H1 (cell line): ENCODE data around the gene ARHGEF11. TPM values are rescaled to one million over a fixed set of nuclear protein-coding genes. Genes with fewer than 3 reads are reported as not detected.

Experiments
- CTCF ChIA-PET: fragments of 300-600 bp; sonication (Branson Sonifier 250); formaldehyde crosslinking; loops from one replicate; lab custom pipeline; 2021; ENCODE audit not compliant: partially characterized antibody; lab: Charles Lee
- POLR2A ChIA-PET: fragments of 300-600 bp; sonication (Branson Sonifier 250); formaldehyde crosslinking; loops from one replicate; lab custom pipeline; 2021; ENCODE audit warnings: inconsistent platforms; ENCODE audit not compliant: partially characterized antibody; lab: Charles Lee
- DNase-seq, 2 experiments: peaks; one replicate each; pipeline versions ENCODE4 v3.0.0 to v3.0.0-alpha.2; 2010 to 2022; ENCODE audit warnings: low spot score in 2 of 2, low read depth in 1 of 2, mixed read lengths in 1 of 2
- FAIRE-seq: peaks from 2 replicates; lab custom pipeline; 2011; peaks lifted over from hg19 to GRCh38; lab: Jason Lieb, UNC
- H2AFZ ChIP-seq: 2 replicates; pipeline ENCODE4 v1.8.1; 2012; ENCODE audit warnings: low read length, inconsistent platforms
- H2AK5ac ChIP-seq: 2 replicates; pipeline ENCODE4 v1.6.1; 2013; ENCODE audit warnings: low read depth, low read length
- H2BK120ac ChIP-seq: replicated peaks from 2 replicates; pipeline ENCODE3; 2013; ENCODE audit warnings: low read depth, low read length, inconsistent platforms
- H2BK12ac ChIP-seq: 2 replicates; pipeline ENCODE4 v1.6.1; 2013; ENCODE audit warnings: low read depth, low read length
- H2BK15ac ChIP-seq: 2 replicates; pipeline ENCODE4 v1.6.1; 2013; ENCODE audit warnings: low read length
- H2BK20ac ChIP-seq: 2 replicates; pipeline ENCODE4 v1.6.1; 2013; ENCODE audit warnings: low read length
- H2BK5ac ChIP-seq: 2 replicates; pipeline ENCODE4 v1.6.1; 2013; ENCODE audit warnings: low read depth, low read length
- H3K14ac ChIP-seq: 2 replicates; pipeline ENCODE4 v1.6.1; 2013; ENCODE audit warnings: inconsistent platforms; ENCODE audit not compliant: insufficient read length
- H3K18ac ChIP-seq: 2 replicates; pipeline ENCODE4 v1.6.1; 2013; ENCODE audit warnings: low read length; ENCODE audit errors: extremely low read depth
- H3K23ac ChIP-seq: 2 replicates; pipeline ENCODE4 v1.6.1; 2013; ENCODE audit warnings: inconsistent platforms; ENCODE audit not compliant: insufficient read length
- H3K23me2 ChIP-seq: 2 replicates; pipeline ENCODE4 v1.6.1; 2013; ENCODE audit warnings: low read depth, low read length
- H3K27ac ChIP-seq: 2 replicates; pipeline ENCODE4 v1.6.1; 2011; ENCODE audit warnings: low read depth, low read length, inconsistent platforms
- H3K27me3 ChIP-seq, 4 experiments: replicated peaks in 1 of 4; 1 replicate in 1 of 4; 2 replicates in 3 of 4; pipeline versions ENCODE4 v1.6.1 to v1.8.1; 2011 to 2013; ENCODE audit warnings: low read length in 3 of 4, mild to moderate bottlenecking in 3 of 4, inconsistent platforms in 2 of 4, mixed read lengths in 2 of 4, moderate library complexity in 1 of 4; ENCODE audit not compliant: control insufficient read depth in 3 of 4, insufficient read depth in 3 of 4; ENCODE audit errors: extremely low read depth in 1 of 4
- H3K36me3 ChIP-seq, 4 experiments: 2 replicates each; pipeline versions ENCODE4 v1.6.1 to v1.8.1; 2011 to 2013; ENCODE audit warnings: mild to moderate bottlenecking in 4 of 4, low read length in 3 of 4, moderate library complexity in 2 of 4, control low read depth in 1 of 4, inconsistent platforms in 1 of 4; ENCODE audit not compliant: insufficient read depth in 4 of 4, control insufficient read depth in 2 of 4
- H3K4ac ChIP-seq: replicated peaks from 2 replicates; pipeline ENCODE3; 2013; ENCODE audit warnings: low read length, low read depth, mixed read lengths, inconsistent platforms; ENCODE audit not compliant: insufficient read length
- H3K4me1 ChIP-seq, 4 experiments: replicated peaks in 1 of 4; 1 replicate in 1 of 4; 2 replicates in 3 of 4; pipeline versions ENCODE4 v1.6.1 to v1.8.1; 2011 to 2013; ENCODE audit warnings: low read length in 3 of 4, inconsistent platforms in 2 of 4, mixed read lengths in 1 of 4; ENCODE audit not compliant: insufficient read depth in 4 of 4, control insufficient read depth in 3 of 4
- H3K4me2 ChIP-seq, 2 experiments: 2 replicates each; pipeline versions ENCODE4 v1.6.1 to v1.8.1; 2011 to 2013; ENCODE audit warnings: low read depth in 2 of 2, low read length in 2 of 2, control low read depth in 1 of 2, inconsistent platforms in 1 of 2, mild to moderate bottlenecking in 1 of 2; ENCODE audit not compliant: insufficient read depth in 1 of 2
- H3K4me3 ChIP-seq, 4 experiments: fragments of 200-600, 300-600 bp in 1 of 4; sonication (generic), shearing (Covaris generic), sonication (Bioruptor Twin) in 1 of 4; 2 replicates each; pipeline versions ENCODE4 v1.5.1 to v1.8.1; 2011 to 2016; ENCODE audit warnings: low read length in 4 of 4, low read depth in 3 of 4, control low read depth in 2 of 4, inconsistent platforms in 2 of 4, mild to moderate bottlenecking in 2 of 4, mixed read lengths in 1 of 4, moderate library complexity in 1 of 4; ENCODE audit not compliant: insufficient read depth in 2 of 4; ENCODE audit errors: extremely low read depth in 1 of 4
- H3K56ac ChIP-seq: replicated peaks from 2 replicates; pipeline ENCODE3; 2013; ENCODE audit warnings: low read depth, mild to moderate bottlenecking, mixed read lengths, low read length, inconsistent platforms; ENCODE audit not compliant: insufficient read length
- H3K79me1 ChIP-seq: 2 replicates; pipeline ENCODE4 v1.6.1; 2013; ENCODE audit warnings: low read depth, low read length, control low read depth
- H3K79me2 ChIP-seq, 2 experiments: 2 replicates each; pipeline versions ENCODE4 v1.6.1 to v1.8.1; 2012 to 2013; ENCODE audit warnings: low read length in 2 of 2, mild to moderate bottlenecking in 2 of 2, inconsistent platforms in 1 of 2; ENCODE audit not compliant: insufficient read depth in 2 of 2, control insufficient read depth in 1 of 2
- H3K9ac ChIP-seq, 4 experiments: replicated peaks in 1 of 4; 1 replicate in 1 of 4; 2 replicates in 3 of 4; pipeline versions ENCODE4 v1.6.1 to v1.8.1; 2011 to 2013; ENCODE audit warnings: low read depth in 3 of 4, low read length in 3 of 4, control low read depth in 2 of 4, mild to moderate bottlenecking in 2 of 4, moderate library complexity in 2 of 4, inconsistent platforms in 1 of 4; ENCODE audit errors: extremely low read depth in 1 of 4
- H3K9me3 ChIP-seq, 2 experiments: 2 replicates each; pipeline versions ENCODE4 v1.6.1 to v1.8.1; 2012 to 2013; ENCODE audit warnings: mild to moderate bottlenecking in 2 of 2, moderate library complexity in 2 of 2, control low read depth in 1 of 2, inconsistent platforms in 1 of 2, low read depth in 1 of 2, low read length in 1 of 2, mixed read lengths in 1 of 2; ENCODE audit not compliant: insufficient read depth in 2 of 2
- H4K20me1 ChIP-seq, 2 experiments: replicated peaks in 1 of 2; 2 replicates each; pipeline versions ENCODE3 to v1.8.1; 2011 to 2013; ENCODE audit warnings: inconsistent platforms in 2 of 2, low read length in 2 of 2, mild to moderate bottlenecking in 1 of 2; ENCODE audit not compliant: insufficient read depth in 2 of 2, control insufficient read depth in 1 of 2
- H4K5ac ChIP-seq: 2 replicates; pipeline ENCODE4 v1.6.1; 2013; ENCODE audit warnings: low read length, low read depth, mixed read lengths, inconsistent platforms; ENCODE audit not compliant: insufficient read length
- H4K8ac ChIP-seq: 2 replicates; pipeline ENCODE4 v1.8.0; 2013; ENCODE audit warnings: mild to moderate bottlenecking, moderate library complexity, low read length, inconsistent platforms; ENCODE audit not compliant: insufficient read depth; ENCODE audit errors: extremely low read depth
- H4K91ac ChIP-seq: replicated peaks from 2 replicates; pipeline ENCODE3; 2013; ENCODE audit warnings: low read length, mixed read lengths, inconsistent platforms; ENCODE audit not compliant: insufficient read length
- ASH2L ChIP-seq: fragments of 200-600, 300-600 bp; sonication (generic); IDR thresholded peaks from one replicate; pipeline ENCODE4 v1.7.1; 2017; ENCODE audit warnings: low read length
- CREB1 ChIP-seq: IDR thresholded peaks from 2 replicates; pipeline ENCODE4 v1.6.1; 2012; ENCODE audit warnings: inconsistent platforms
- EZH2 ChIP-seq: fragments of 200-600 bp; sonication (generic); IDR thresholded peaks from 2 replicates; pipeline ENCODE4 v1.7.1; 2012; ENCODE audit warnings: low read depth, mild to moderate bottlenecking, moderate library complexity, low read length, inconsistent platforms; ENCODE audit not compliant: severe bottlenecking
- MAFK ChIP-seq: IDR thresholded peaks from 2 replicates; pipeline ENCODE4 v1.6.1; 2012; ENCODE audit warnings: low read depth, mild to moderate bottlenecking, improper control_type of control experiment, low read length
- NRF1 ChIP-seq: IDR thresholded peaks from 2 replicates; pipeline ENCODE4 v1.6.1; 2011; ENCODE audit warnings: mild to moderate bottlenecking, low read depth, low read length, improper control_type of control experiment
- PHF8 ChIP-seq: fragments of 200-600 bp; sonication (generic); conservative IDR thresholded peaks from 2 replicates; pipeline ENCODE4 v1.7.1; 2012; ENCODE audit warnings: low read depth, mild to moderate bottlenecking, inconsistent platforms, low read length, moderate library complexity
- RAD21 ChIP-seq, 2 experiments: IDR thresholded peaks in 1 of 2; conservative IDR thresholded peaks in 1 of 2; 2 replicates each; pipeline ENCODE4 v1.6.1; 2011; ENCODE audit warnings: low read depth in 2 of 2, low read length in 2 of 2, improper control_type of control experiment in 1 of 2, inconsistent platforms in 1 of 2, mild to moderate bottlenecking in 1 of 2, moderate library complexity in 1 of 2
- RXRA ChIP-seq: IDR thresholded peaks from 2 replicates; pipeline ENCODE4 v1.6.1; 2011; ENCODE audit warnings: low read depth, mild to moderate bottlenecking, low read length, moderate library complexity; ENCODE audit not compliant: insufficient read depth
- TAF1 ChIP-seq: IDR thresholded peaks from 2 replicates; pipeline ENCODE4 v1.6.1; 2011; ENCODE audit warnings: mild to moderate bottlenecking, low read depth, low read length
- TEAD4 ChIP-seq: IDR thresholded peaks from 2 replicates; pipeline ENCODE4 v1.6.1; 2012; ENCODE audit warnings: low read depth, low read length, inconsistent platforms, mixed read lengths
- WGBS, 2 experiments: shearing (Covaris generic) in 1 of 2; methylation state at CpG; one replicate each; pipeline versions ENCODE4 v1.1.6 to v1.1.7; 2013 to 2015; ENCODE audit warnings: low lambda C conversion rate in 2 of 2, mixed read lengths in 2 of 2, inconsistent platforms in 1 of 2, low coverage in 1 of 2, missing lambda C conversion rate in 1 of 2; ENCODE audit not compliant: insufficient replicate concordance in 2 of 2, insufficient coverage in 1 of 2, insufficient read length in 1 of 2; ENCODE audit errors: extremely low coverage in 1 of 2, missing lambda C conversion rate in 1 of 2; 5-methylcytosine and 5-hydroxymethylcytosine counted together
- polyA plus RNA-seq, 7 experiments: library from polyadenylated mRNA; depleted of rRNA in 3 of 7; stranded (reverse) in 5 of 7; unstranded in 2 of 7; fragments of >200 nt in 5 of 7; fragments of 200-250 nt in 2 of 7; gene quantifications; 1 replicate in 5 of 7; 2 replicates in 1 of 7; 4 replicates in 1 of 7; pipeline versions ENCODE4 v1.2.1 to v1.2.3, GENCODE V29; 2011 to 2013; ENCODE audit warnings: missing spikeins in 2 of 7, mixed read lengths in 2 of 7
- total RNA-seq: library from RNA; stranded (reverse); fragmentation: NEBNext Ultra II Directional; extraction: Animal tissue kit (Norgen Biotek cat#: 25700); gene quantifications from 2 replicates; pipeline ENCODE4 v1.2.1, GENCODE V29; 2021

The ARHGEF11 gene
- total and polyA plus RNA-seq, 2 of the 8 experiments (the other 6 are each of a cell fraction or from before 2014, with no cell fraction given): 19.9 to 33.1 TPM

DNA sequence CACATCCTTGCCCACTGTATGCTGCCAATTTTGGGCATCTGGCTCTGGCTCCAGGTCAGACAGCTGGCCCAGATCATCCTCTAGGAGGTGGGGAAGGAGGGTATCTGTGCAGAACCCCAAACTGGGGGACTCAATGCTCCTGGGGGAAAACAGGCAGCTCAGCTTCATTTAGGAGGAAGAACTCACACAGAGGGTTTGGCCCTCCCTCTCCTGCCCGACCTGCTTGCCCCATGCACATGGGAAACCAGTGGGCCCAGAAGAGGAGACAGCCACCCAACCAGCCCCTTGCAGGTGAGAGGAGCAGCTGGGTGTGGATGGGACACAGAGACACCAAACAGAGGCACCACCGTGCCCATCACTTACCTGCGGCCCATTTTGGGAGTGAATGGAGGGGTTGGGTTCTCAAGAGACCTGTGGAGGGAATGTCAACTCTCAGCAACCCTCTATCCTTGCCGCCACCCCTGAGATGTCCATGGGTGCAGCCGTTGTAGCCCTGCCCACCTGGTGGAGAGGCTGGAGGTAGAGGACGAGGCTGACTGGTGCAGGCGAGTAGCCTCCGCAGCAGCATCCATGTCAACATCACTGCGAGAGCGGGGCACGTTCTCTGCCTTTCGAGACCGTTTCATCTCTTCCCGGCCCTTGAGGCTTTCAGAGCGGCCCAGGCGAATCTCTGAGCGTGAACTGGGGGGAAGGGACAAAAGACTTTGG, 97.6 kb downstream of the ARHGEF11 start:
- FAIRE-seq (no peak), DNase-seq (no peak)
- ChIA-PET CTCF (interaction anchor here (0.7 to 5.0 kb wide), 24 partner anchors 7 to 208 kb away, joined by 3 to 31 read pairs (median 4); no protein-coding TSS in a partner anchor), POLR2A (no interaction called here)
- Histone ChIP-seq H3K27me3 (no peaks in the 10 kb centered on the region), H2AK5ac (no peak overlapping the region), H3K9ac (no peak overlapping the region), H2BK20ac (no peak overlapping the region), H2BK12ac (no peak overlapping the region), H4K5ac (no peak overlapping the region), H3K4ac (no peak overlapping the region), H3K23me2 (no peaks in the 10 kb centered on the region), H3K27ac (no peak overlapping the region), H3K9me3 (no peaks in the 10 kb centered on the region), H4K91ac (no peak overlapping the region), H3K4me3 (no peak overlapping the region), H3K4me2 (no peak overlapping the region), H3K4me1 (no peaks in the 10 kb centered on the region), H3K36me3 (peaks cover 28 to 78% (median 47%) of the 10 kb centered on the region in 4 experiments), H3K56ac (no peak overlapping the region), H3K18ac (no peak overlapping the region), H3K79me2 (no peaks in the 10 kb centered on the region), H3K23ac (no peak overlapping the region), H3K79me1 (peaks cover 2% of the 10 kb centered on the region), H4K20me1 (peaks cover 8 to 10% of the 10 kb centered on the region in 2 experiments), H2AFZ (no peak overlapping the region), H2BK5ac (no peak overlapping the region), H2BK15ac (no peak overlapping the region), H4K8ac (no peak overlapping the region; the same call in 1 of the 2 replicates), H3K14ac (no peak overlapping the region), H2BK120ac (no peak overlapping the region)
- no peak for TF ChIP-seq MAFK
- TF ChIP-seq TEAD4: no peak
- TF ChIP-seq PHF8: no peak
- TF ChIP-seq TAF1: no peak
- TF ChIP-seq CREB1: no peak
- TF ChIP-seq NRF1: no peak
- no peak for TF ChIP-seq ASH2L
- TF ChIP-seq RAD21 (IDR thresholded peaks at IDR 0.05 in 1 of 2, conservative IDR thresholded peaks at IDR 0.05 in 1 of 2; ENCODE audit: low read depth in 2 of 2, low read length in 2 of 2): no peak
- no peak for TF ChIP-seq EZH2
- no peak for TF ChIP-seq RXRA
- WGBS, 2 experiments: 97% methylated on average over 16 of the region's 17 CpGs; no CpG with 5 or more reads in 1 of the 2 experiments
